SK-N-MC (cell line): Measurements from ENCODE around the gene TMTC1.

Experiments used
- DNase-seq: peaks from one replicate; pipeline ENCODE4 v3.0.0-alpha.2; 2011; ENCODE audit warnings: low read depth, low spot score
- H3K27ac ChIP-seq: fragments of 200-600 bp; sonication (generic); 2 replicates; pipeline ENCODE4 v1.5.1; 2016; ENCODE audit warnings: mixed run types
- H3K36me3 ChIP-seq: fragments of 200-600 bp; sonication (generic); 2 replicates; pipeline ENCODE4 v1.6.1; 2017; ENCODE audit warnings: antibody characterized with exemption, low read length, mixed read lengths; ENCODE audit not compliant: insufficient read depth
- H3K4me3 ChIP-seq: fragments of 200-600 bp; sonication (generic); 2 replicates; pipeline ENCODE4 v1.5.1; 2016
- H3K9ac ChIP-seq: fragments of 200-600 bp; sonication (generic); 2 replicates; pipeline ENCODE4 v1.8.0; 2017; ENCODE audit warnings: mixed run types, mixed read lengths; ENCODE audit not compliant: insufficient read length
- H3K9me3 ChIP-seq: fragments of 200-600 bp; sonication (generic); 2 replicates; pipeline ENCODE4 v1.6.1; 2017; ENCODE audit warnings: low read depth, mild to moderate bottlenecking, antibody characterized with exemption, low read length, moderate library complexity, mixed read lengths
- EZH2 ChIP-seq: fragments of 200-600 bp; sonication (generic); IDR thresholded peaks from one replicate; pipeline ENCODE4 v1.6.1; 2017; ENCODE audit warnings: antibody characterized with exemption
- FOXP2 ChIP-seq: optimal IDR thresholded peaks from 2 replicates; pipeline ENCODE3; 2011; ENCODE audit warnings: mild to moderate bottlenecking, moderate library complexity; ENCODE audit not compliant: insufficient read depth; ENCODE audit errors: extremely low read length, control extremely low read depth
- POLR2AphosphoS5 ChIP-seq: IDR thresholded peaks from 2 replicates; pipeline ENCODE4 v1.6.1; 2012; ENCODE audit warnings: mild to moderate bottlenecking, low read depth, low read length, borderline replicate concordance

Gene TMTC1

GRCh38 chr12:29752121-29752520, 31.6 kb downstream of the TMTC1 start:
- no peak overlapping the region for H3K4me3 ChIP-seq
- H3K9me3 ChIP-seq = no peaks in the 10 kb centered on the region
- H3K36me3 ChIP-seq = no peaks in the 10 kb centered on the region
- TF ChIP-seq EZH2 = no peak
- no peak for TF ChIP-seq POLR2AphosphoS5
- no peak for TF ChIP-seq FOXP2
- no peak overlapping the region for H3K27ac ChIP-seq
- no peak overlapping the region for H3K9ac ChIP-seq
- DNase-seq = no peak

- Histone ChIP-seq H3K9ac (no peak overlapping the region), H3K36me3 (no peaks in the 10 kb centered on the region), H3K4me3 (no peak overlapping the region), H3K27ac (no peak overlapping the region), H3K9me3 (no peaks in the 10 kb centered on the region)
- no peak for DNase-seq
- TF ChIP-seq FOXP2 = no peak
- no peak for TF ChIP-seq EZH2
- no peak for TF ChIP-seq POLR2AphosphoS5
Measured at GRCh38 chr12:29751676-29752075, 32.1 kb downstream of the TMTC1 start.

GRCh38 chr12:29750928-29751220, 32.9 kb downstream of the TMTC1 start:
- H3K9ac ChIP-seq = no peak overlapping the region
- no peak overlapping the region for H3K4me3 ChIP-seq
- no peaks in the 10 kb centered on the region for H3K36me3 ChIP-seq
- no peak overlapping the region for H3K27ac ChIP-seq
- DNase-seq = no peak
- H3K9me3 ChIP-seq = no peaks in the 10 kb centered on the region
- TF ChIP-seq POLR2AphosphoS5 = no peak
- no peak for TF ChIP-seq EZH2
- TF ChIP-seq FOXP2 = no peak

- TF ChIP-seq POLR2AphosphoS5 (no peak), EZH2 (no peak), FOXP2 (no peak)
- H3K4me3 ChIP-seq = no peak overlapping the region
- DNase-seq = no peak
Measured at GRCh38 chr12:29750131-29750927, 33.4 kb downstream of the TMTC1 start.

GRCh38 chr12:29744365-29744764, 39.4 kb downstream of the TMTC1 start:
- Histone ChIP-seq H3K9ac (no peak overlapping the region), H3K36me3 (no peaks in the 10 kb centered on the region), H3K9me3 (no peaks in the 10 kb centered on the region), H3K4me3 (no peak overlapping the region), H3K27ac (no peak overlapping the region)
- TF ChIP-seq FOXP2 (no peak), EZH2 (no peak), POLR2AphosphoS5 (no peak)
- no peak for DNase-seq

More at GRCh38 chr12:29750131-29750927, 33.4 kb downstream of the TMTC1 start:
- Histone ChIP-seq H3K36me3 (no peaks in the 10 kb centered on the region), H3K9me3 (no peaks in the 10 kb centered on the region), H3K27ac (no peak overlapping the region), H3K9ac (no peak overlapping the region)

- Histone ChIP-seq H3K36me3 (no peaks in the 10 kb centered on the region), H3K4me3 (no peak overlapping the region), H3K9me3 (no peaks in the 10 kb centered on the region), H3K27ac (no peak overlapping the region), H3K9ac (no peak overlapping the region)
- DNase-seq = no peak
- no peak for TF ChIP-seq POLR2AphosphoS5
- TF ChIP-seq EZH2 = no peak
- TF ChIP-seq FOXP2 = no peak
Measured at GRCh38 chr12:29743801-29744200, 39.9 kb downstream of the TMTC1 start.

- no peak for DNase-seq
- no peaks in the 10 kb centered on the region for H3K36me3 ChIP-seq
Measured at GRCh38 chr12:29743077-29743476, 40.7 kb downstream of the TMTC1 start.

GRCh38 chr12:29742646-29743045, 41.1 kb downstream of the TMTC1 start:
- Histone ChIP-seq H3K4me3 (no peak overlapping the region), H3K9ac (no peak overlapping the region), H3K36me3 (no peaks in the 10 kb centered on the region), H3K27ac (no peak overlapping the region), H3K9me3 (no peaks in the 10 kb centered on the region)
- TF ChIP-seq FOXP2 (no peak), EZH2 (no peak), POLR2AphosphoS5 (no peak)
- no peak for DNase-seq

More at GRCh38 chr12:29743077-29743476, 40.7 kb downstream of the TMTC1 start:
- no peak overlapping the region for H3K4me3 ChIP-seq
- H3K9me3 ChIP-seq = no peaks in the 10 kb centered on the region
- TF ChIP-seq EZH2 (no peak), FOXP2 (no peak)
- H3K9ac ChIP-seq = no peak overlapping the region
- H3K27ac ChIP-seq = no peak overlapping the region

GRCh38 chr12:29741342-29742241, 42.1 kb downstream of the TMTC1 start:
- TF ChIP-seq POLR2AphosphoS5 (no peak), FOXP2 (no peak), EZH2 (no peak)
- no peak for DNase-seq
- Histone ChIP-seq H3K9ac (no peak overlapping the region), H3K4me3 (no peak overlapping the region), H3K27ac (no peak overlapping the region), H3K9me3 (no peaks in the 10 kb centered on the region), H3K36me3 (no peaks in the 10 kb centered on the region)
